NOMO-1 (cell line): ENCODE data around the gene YTHDF1.

Experiments used
- DNase-seq, 2 experiments: peaks; one replicate each; lab custom pipeline; 2025; ENCODE audit not compliant: unreplicated experiment in 2 of 2; lab: John Stamatoyannopoulos, UW

Gene YTHDF1

DNA sequence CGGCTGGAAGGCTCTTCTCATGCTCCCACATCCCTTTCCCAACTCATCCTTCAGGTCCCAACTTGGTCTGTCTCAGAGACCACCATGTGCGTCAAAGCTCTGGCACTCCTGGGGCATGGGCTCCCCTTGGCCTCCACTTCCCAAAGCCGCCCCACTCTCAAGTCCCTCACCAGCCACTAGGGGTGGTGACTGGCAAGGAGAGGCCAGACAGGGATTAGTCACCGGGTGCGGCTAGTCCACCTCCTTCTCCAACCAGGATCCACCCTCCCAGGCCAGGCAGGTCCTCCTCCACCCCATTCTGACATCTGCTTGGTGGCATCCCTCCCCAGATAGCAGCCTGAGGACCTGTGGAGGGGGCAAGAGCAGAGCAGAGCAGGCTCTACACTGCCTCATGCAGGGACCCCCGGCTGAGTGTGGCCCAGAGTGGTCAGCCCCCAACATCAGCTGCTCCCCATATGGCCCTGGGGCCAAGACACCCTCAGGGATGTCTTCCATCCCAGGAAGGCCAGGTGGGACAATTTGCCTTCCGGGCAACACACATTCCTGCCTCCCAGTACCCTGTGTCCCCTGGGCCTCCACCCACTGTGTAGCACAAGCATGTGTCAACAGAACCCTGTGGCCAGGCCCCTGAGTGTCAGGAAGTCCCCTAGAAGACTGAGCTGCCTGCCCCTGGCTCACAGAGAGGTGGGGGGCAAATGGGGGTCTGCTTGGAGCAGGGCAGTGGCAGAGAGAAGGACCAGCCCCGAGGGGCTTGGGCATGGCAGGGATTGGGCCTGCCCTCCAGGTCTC lies 29.2 kb downstream of the YTHDF1 start:
- DNase-seq: no peak

DNA sequence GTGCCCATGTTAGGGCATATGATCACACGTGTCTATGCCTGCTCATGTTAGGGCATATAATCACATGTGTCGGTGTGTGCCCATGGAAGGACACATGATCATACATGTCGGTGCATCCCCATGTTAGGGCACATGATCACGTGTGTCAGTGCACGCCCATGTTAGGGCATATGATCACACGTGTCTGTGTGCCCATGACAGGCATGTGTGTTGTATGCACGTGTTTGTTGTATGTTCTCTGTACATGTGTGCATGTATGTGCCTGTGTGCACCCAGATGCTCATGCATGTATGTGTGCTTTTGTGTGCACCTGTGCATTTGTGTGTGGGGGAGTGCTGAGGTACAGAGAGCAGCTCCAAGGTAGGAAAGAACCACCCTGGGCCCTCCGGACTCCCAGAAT lies 29.8 kb downstream of the YTHDF1 start:
- DNase-seq: no peak

- no peak for DNase-seq
Measured at GRCh38 chr20:63185215-63185796, 30.6 kb downstream of the YTHDF1 start.

GRCh38 chr20:63183422-63184146 lies 32.3 kb downstream of the YTHDF1 start:
- DNase-seq: no peak

- no peak for DNase-seq
Measured at GRCh38 chr20:63182946-63183415, 33.0 kb downstream of the YTHDF1 start.

DNA sequence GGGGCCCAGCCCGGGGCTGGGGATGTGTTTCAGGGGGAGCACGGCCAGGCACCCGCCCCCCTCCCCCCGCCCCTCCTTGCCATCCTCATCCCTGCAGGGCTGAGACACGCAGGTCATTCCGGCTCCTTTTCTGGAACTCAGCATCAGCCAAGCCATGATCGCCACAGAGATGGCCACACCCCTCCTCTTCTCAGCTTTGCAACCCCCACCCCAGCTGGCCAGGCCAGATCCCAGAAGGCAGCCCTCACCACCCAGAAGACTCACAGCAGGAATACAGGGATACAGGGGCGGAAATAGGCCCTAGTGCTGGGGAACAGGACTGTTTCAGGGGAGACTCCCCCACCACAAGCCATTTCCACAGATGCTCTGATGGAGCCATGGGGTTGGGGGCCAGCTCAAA lies 33.5 kb downstream of the YTHDF1 start:
- DNase-seq: no peak

DNA sequence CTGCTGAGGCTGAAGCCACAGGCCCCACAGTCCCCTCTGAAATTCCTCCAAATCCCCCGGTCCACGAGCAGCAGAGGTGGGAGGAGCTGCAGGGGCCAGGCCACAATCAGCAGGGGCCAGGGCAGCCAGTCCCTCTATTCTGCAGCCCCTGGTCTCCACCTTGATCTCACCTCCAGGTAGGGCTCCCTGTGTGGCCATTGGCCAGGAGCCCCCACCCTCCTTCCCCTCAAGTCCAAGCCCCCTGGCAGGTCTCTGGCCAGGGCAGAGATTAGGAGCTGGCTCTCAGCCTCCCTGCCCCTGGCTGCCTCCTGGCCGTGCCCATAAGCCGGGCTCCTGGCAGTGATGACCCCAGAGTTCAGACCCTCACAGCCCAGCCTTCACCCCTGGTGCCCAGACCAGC lies 34.7 kb downstream of the YTHDF1 start:
- no peak for DNase-seq

DNA sequence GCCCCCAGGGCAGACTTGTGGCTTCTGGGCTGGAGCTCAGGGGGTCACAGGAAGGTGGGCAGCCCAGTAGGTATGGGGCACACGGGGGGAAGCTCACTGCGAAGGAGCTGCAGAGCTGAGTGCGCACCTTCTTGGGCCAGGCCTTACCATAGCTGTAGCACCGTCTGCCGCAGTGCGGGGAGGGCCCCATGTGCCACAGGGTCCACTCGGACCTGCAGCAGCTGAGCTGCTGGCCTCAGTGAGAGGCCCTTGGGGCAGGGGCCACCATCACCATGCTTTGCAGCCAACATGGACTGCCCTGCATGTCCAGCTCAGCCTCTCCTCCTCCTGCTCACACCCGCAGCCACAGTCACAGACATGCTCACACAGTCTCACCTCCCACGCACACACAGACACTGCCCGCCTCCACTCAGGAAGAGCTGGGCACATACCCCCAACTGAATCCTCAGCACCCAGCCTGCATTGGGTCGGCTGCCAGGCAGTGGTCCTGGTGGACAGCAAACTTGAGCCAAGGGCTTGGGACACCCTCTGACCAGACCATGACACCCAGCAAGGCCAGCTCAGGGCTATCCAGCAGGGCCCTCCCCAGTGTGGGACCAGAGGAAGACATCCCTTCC lies 35.3 kb downstream of the YTHDF1 start:
- DNase-seq: no peak

GRCh38 chr20:63179687-63180568 lies 36.0 kb downstream of the YTHDF1 start:
- DNase-seq: no peak

DNA sequence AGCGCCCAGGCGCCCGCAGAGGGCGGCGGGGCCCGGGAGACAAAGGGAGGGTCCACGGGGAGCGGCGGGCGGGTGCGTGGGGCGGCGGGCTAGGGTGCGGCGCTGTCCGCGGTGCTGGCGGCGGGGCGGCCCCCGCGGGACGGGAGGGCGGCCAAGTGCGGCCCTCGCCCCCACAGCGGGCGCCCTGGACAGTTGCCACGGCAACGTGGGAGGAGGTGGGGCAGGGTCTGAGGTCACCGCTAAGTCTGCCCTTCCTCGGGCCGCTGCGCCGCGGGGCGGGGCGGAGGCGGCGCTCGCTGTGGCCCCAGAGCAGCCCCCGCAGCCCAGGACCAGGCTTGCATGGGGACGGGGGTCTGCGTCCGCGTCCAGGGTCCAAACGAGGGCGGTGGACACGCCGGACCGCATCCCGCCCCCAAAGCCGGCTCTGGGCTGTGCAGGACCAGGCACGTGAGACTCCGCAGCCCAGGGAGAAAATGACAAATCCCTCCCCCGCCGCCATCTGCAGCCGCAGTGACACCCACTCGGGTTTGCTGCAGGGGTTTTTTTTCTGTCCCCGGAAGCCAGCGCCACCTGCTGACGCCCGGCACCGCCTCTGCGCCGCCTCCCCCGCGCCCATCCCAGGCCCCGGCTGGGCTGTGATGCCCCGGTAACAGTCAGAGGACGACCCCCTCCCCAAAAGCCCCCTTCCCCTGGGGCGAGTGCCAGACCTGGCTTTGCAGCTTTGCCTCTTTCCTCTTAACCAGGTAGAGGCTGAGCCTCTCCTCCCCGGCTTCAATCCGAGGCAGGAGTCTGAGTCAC lies 36.8 kb downstream of the YTHDF1 start:
- DNase-seq: no peak

GRCh38 chr20:63178446-63178820 lies 37.5 kb downstream of the YTHDF1 start:
- DNase-seq: no peak

DNA sequence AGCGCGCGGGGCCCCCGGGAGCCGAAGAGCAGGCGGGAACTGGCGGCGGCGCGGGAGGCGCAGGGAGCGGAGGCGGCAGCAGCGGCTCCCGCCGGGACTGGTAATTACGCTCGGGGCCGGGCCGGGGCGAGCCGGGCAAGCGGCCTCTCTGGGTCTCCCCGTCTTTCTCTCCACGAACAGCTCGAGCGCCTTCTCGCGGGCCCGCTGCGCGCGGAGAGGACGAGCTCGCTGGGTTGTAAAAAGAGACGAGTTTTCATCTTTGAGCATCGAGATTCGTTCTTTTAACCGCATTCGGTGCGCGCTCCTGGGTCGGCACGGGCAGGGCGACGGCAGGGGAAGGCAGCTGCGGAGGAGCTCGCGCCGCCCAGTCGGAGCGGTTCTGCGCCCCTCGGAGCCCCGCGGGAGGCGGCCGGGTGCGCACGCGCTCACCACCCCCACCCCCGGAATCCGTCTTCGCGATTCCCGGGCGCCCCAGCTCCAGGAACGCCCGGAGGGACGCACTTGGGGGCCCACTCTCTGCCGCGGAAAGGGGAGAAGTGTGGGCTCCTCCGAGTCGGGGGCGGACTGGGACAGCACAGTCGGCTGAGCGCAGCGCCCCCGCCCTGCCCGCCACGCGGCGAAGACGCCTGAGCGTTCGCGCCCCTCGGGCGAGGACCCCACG lies 38.0 kb downstream of the YTHDF1 start:
- no peak for DNase-seq

DNA sequence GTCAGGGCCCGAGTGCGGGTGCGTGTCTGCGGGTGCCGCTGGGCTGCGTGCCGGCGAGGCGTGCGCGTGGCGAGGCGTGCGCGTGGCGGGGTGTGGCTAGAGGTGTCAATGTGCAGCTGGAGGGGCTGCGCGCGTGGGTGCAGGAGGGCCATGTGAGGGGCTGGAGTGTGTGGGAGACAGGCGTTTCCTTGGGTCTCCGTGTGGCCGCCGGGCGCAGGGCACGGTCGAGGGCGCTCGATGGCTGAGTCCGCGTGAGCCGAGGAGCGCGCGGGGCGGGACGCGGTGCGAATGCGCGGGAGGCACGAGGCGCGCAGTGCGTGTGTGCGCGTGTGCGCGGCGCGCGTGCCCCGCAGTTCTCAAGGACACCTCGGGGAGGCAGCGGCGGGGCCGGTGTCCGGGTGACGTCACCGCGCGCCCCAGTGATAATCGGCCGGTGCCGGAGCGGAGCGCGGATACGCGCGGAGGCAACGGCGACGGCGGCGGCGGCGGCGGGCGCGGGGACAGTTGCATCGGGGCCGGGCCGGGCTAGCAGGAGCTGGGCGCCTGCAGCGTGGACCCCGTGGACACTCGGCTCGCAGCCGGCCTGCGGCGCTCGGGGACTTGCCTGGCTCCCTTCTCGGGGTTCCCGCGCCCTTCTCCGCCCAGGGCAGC lies 38.7 kb downstream of the YTHDF1 start:
- no peak for DNase-seq

DNA sequence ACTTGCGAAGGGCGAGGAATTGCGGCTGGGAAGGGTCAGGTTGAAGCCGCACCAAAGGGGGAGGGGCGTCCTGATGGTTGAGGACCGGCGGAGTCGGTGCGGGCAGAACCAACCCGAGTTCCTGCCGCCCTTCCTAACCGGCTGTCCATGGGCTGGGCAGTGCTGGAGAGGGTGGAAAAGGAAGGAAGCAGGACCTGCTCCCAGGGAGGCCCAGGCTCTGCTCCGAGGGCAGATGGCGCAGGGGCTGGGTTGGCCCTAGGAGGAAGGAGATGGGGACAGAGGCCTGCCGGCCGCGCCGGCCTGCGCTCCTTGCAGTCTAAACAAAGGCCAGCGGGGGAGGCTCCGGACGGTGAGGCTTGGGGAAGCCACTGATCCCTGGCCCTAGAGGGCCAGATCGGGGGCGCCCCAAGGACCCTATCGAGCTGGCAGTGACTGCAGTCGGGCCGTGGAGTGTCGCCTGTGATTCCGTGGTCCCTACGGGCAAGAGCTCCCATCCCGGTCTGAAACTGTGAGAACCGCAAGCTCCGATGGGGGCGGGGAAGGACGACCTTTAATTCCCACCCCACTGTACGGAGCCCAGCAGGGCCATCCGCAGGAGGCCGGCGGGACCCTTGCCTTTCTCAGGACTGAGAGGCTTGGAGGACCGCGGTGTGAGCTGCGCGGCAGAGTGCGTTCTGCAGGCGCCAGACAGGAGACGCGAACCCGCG lies 39.4 kb downstream of the YTHDF1 start:
- no peak for DNase-seq

GRCh38 chr20:63176034-63176426 lies 39.9 kb downstream of the YTHDF1 start:
- no peak for DNase-seq

- DNase-seq: no peak
Measured at GRCh38 chr20:63175038-63175895, 40.7 kb downstream of the YTHDF1 start.
